ENCODE data around the gene CLEC16A.

Gene CLEC16A

GRCh38 chr16:11160676-11161115 lies 216.3 kb downstream of the CLEC16A start:
- DNase-seq (ENCODE audit: low read depth in 3 of 3), result peak in 1 of 3 donors; percentile 25

- DNase-seq (ENCODE audit: low read depth in 3 of 3), result no peak
Observed at GRCh38 chr16:11161439-11161838, 217.1 kb downstream of the CLEC16A start.

- no peak for DNase-seq (ENCODE audit: low read depth in 3 of 3)
Observed at GRCh38 chr16:11161974-11162373, 217.6 kb downstream of the CLEC16A start.

GRCh38 chr16:11162586-11163268 lies 218.4 kb downstream of the CLEC16A start:
- no peak for DNase-seq (ENCODE audit: low read depth in 3 of 3)

- DNase-seq (ENCODE audit: low read depth in 3 of 3), result no peak
Observed at GRCh38 chr16:11163761-11164261, 219.4 kb downstream of the CLEC16A start.

- no peak for DNase-seq (ENCODE audit: low read depth in 3 of 3)
Observed at GRCh38 chr16:11164482-11165270, 220.3 kb downstream of the CLEC16A start.

GRCh38 chr16:11165349-11165748 lies 221.0 kb downstream of the CLEC16A start:
- DNase-seq (ENCODE audit: low read depth in 3 of 3), result no peak

- DNase-seq (ENCODE audit: low read depth in 3 of 3), result no peak
Observed at GRCh38 chr16:11165894-11166665, 221.7 kb downstream of the CLEC16A start.

- DNase-seq (ENCODE audit: low read depth in 3 of 3), result no peak
Observed at GRCh38 chr16:11167581-11167980, 223.2 kb downstream of the CLEC16A start.

GRCh38 chr16:11168386-11169051 lies 224.2 kb downstream of the CLEC16A start:
- DNase-seq (ENCODE audit: low read depth in 3 of 3), result no peak

- DNase-seq (ENCODE audit: low read depth in 3 of 3), result no peak
Observed at GRCh38 chr16:11169641-11170040, 225.3 kb downstream of the CLEC16A start.

GRCh38 chr16:11170201-11170600 lies 225.8 kb downstream of the CLEC16A start:
- no peak for DNase-seq (ENCODE audit: low read depth in 3 of 3)

- no peak for DNase-seq (ENCODE audit: low read depth in 3 of 3)
Observed at GRCh38 chr16:11170696-11171447, 226.5 kb downstream of the CLEC16A start.

- DNase-seq (ENCODE audit: low read depth in 3 of 3), result no peak
Observed at GRCh38 chr16:11171448-11171709, 227.0 kb downstream of the CLEC16A start.

GRCh38 chr16:11171757-11172299 lies 227.5 kb downstream of the CLEC16A start:
- DNase-seq (ENCODE audit: low read depth in 3 of 3), result no peak

GRCh38 chr16:11173426-11173825 lies 229.1 kb downstream of the CLEC16A start:
- DNase-seq (ENCODE audit: low read depth in 3 of 3), result no peak

- DNase-seq (ENCODE audit: low read depth in 3 of 3), result no peak
Observed at GRCh38 chr16:11174141-11174540, 229.8 kb downstream of the CLEC16A start.

GRCh38 chr16:11175106-11175786 lies 230.9 kb downstream of the CLEC16A start:
- DNase-seq (ENCODE audit: low read depth in 3 of 3), result no peak

- peak in 2 of 3 donors; percentile 33 to 66 for DNase-seq (ENCODE audit: low read depth in 3 of 3)
Observed at GRCh38 chr16:11175787-11176341, 231.5 kb downstream of the CLEC16A start.

GRCh38 chr16:11177578-11178160 lies 233.3 kb downstream of the CLEC16A start:
- no peak for DNase-seq (ENCODE audit: low read depth in 3 of 3)

Data from stimulated activated CD4-positive, alpha-beta T cell treated with anti-CD3 and anti-CD28 coated beads, TNF-alpha, amount 100 ng/mL, for 48 hours (primary cell).